CD4-positive, alpha-beta T cell treated with Interleukin-6 at 100 ng/mL for 8 hours (primary cell): ENCODE results near the gene ABCA13.

Experiments used
- DNase-seq: peaks from one replicate; pipeline ENCODE4 v3.0.0-alpha.2; 2020; ENCODE audit warnings: mixed read lengths, low spot score

The ABCA13 gene

DNA sequence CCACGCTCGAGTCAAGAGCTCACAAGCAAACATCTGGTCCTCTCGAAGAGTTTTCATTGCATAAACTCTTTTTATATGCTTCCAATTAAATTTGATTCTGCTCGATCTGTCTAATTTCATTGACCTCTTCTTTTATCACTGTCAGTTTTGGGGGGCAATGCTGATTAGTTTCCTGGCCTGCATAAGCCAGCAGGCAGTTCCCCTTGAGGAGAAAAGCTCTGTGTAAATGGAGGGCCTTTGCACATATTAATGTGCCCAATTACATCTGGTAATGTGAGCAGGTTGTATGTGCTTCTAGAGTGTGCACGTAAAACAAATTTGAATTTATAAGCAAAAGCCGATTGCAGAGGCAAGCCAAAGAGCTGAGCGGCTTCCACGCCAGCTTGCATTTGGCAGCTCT, 210.3 kb downstream of the ABCA13 start:
- no peak for DNase-seq

DNA sequence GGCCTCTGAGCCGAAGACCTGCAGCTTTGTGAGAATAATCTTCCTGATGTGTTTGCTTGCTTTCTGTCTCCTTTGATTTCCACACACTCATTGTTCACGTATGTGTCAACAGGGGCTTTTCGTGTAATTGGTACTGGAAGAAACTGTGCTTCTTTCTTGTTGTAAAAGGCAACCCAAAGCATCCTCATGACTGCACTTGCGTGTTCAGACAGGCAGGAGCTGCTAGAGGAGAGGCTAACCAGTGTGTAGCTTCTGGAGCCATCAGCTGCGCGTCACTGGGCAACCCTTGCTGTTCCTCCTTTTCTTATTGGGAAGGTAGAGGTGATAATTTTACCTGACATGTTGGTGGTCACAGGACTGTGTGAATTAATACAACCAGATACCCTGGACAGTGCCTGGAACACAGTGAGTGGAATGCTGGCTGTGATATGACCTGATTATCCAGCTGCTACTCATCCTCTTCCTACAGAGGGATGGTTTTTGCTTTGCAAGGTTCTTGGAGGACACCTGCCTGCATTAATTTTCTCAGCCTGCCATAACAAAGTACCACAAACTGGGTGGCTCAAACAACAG, 213.0 kb downstream of the ABCA13 start:
- no peak for DNase-seq

DNA sequence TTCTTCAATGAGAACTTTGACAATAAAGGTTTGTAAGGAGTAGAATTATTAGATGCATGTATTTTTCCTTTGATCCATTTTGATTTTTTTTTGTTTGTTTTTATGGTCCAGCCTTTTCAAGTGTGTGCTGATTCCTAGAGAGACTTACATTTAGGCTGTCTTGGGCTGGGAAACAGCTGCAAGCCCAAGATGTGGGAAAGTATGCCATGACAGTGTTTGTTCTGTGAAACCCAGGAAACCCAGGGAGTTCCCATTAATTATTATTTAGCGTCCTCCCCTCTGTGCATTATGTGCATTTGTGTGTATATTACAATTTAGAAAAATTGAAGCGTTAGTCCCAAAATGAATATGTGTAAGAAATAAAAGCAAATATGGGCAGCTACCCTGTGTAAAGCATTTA, 216.7 kb downstream of the ABCA13 start:
- DNase-seq, result no peak

DNA sequence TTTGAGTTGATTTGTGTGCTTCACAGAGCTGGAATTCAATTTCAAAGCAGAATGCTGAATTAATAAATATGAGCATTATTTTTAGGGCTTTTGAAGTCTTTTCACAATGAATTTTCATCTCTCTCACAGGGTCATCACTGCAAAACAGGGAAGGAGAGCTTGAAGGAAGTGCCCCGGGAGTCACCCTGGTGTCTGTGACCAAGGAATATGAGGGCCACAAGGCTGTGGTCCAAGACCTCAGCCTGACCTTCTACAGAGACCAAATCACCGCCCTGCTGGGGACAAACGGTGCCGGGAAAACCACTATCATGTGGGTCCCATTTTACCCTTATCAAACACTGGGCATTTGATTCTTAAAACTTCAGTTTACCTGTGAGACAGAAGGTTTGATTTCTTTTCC, 217.7 kb downstream of the ABCA13 start:
- DNase-seq, result no peak

DNA sequence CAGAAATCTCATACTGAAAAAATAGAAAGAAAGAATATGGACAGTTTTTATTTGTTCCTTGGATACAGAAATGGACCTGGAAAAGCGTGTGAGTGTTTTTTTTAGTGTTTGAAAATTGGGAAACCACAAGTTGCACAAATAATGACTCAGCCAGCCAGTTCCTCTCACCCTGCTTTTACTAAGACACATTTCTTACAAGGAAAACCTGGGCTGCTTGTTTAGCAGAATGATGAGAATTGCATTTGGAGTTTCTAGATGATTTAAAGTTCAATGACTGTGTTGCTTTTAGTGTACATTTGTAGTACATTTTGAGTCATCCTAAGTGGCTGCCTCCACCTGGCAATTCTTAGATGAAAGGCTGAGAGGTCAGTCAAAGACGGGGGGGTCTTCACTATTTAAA, 218.7 kb downstream of the ABCA13 start:
- DNase-seq, result no peak

DNA sequence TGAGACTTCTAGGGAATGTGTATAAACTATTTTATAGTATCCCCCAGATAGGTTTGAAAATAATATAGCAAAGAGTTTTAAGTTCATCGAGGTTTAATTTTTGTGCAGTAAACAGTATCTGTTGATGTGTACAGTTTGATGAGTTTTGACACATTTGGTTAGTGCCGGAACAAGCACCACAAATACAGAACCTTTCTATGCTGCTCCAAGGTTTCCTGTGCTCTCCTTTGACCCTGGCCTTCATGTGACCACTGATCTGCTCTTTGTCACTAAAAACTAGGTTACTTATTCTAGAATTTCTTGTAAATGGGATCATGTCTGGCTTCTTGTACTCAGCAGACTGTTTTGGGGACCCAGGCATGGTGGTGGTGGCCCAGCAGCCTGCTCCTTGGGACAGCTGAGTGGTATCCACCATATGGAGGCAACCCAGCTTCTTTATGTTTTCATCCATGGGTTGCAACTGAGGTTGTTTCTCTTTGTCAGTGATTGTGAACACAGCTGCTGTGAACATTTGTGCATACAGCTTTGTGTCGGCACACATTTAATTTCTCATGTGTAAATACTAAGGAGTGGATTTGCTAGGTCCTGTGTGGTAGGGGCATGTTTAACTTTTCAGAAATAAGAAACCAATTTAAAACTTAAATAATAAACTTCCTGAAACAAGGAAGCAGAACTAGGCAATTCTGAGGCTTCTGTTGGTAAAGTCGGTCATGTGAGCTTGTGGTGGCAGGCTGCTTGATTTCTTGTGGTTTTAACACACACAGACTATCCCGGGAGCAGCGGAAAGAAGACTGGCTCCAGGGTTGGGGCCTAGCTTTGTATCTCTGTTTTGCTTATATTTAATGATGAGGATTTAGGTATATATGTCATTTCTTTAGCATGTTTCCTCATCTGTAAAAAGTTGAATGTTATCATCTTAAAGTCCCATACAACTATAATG, 219.4 kb downstream of the ABCA13 start:
- no peak for DNase-seq

DNA sequence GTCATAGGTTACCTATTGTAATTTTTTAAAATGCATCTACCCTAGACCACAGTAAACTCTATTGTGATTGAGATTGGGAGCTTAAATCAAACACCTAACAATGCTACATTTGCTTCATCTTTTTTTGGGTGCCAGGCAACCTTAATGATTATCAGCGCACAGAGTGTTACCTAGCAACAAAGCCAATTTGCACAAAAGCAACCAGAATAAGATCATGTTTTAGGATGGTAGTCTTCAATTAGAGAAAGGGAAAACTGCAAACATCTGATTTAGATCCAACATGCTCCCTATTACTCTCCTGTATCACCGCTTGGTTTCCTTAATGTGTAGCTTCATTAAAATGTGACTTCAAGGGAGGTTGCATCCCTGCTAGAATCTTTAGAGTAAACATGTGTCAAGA, 226.9 kb downstream of the ABCA13 start:
- no peak for DNase-seq

DNA sequence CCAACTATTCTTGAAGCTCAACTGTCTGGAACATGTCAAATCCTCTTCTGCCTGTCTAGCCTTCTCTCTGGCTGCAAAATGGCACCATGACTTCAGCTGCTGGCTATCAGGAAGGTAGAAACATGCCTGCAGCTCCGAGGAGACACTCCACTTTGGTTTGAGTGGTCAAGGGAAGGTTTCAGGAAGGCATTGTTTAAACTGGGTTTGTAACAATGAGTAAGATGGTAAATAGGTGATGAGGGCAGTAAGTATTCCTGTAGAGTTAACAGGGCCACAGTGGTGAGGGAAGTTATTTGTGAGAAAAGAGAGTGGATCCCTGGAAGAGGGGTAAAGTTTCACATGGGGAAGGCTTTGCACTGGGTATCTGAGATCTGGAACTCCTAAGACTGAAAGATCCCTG, 231.5 kb downstream of the ABCA13 start:
- no peak for DNase-seq

DNA sequence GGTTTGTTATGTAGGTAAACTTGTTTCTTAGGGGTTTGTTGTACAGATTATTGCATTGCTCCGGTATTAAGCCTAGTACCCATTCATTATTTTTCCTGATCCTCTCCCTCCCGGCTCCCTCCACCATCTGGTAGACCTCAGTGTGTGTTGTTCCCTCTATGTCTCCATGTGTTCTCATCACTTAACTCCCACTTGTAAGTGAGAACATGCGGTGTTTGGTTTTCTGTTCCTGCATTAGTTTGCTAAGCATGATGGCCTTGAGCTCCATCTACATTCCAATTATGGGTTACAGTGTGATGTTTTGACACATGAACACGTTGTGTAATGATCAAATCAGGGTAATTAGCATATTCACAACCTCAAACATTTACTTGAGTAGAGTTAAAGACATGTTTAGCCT, 237.5 kb downstream of the ABCA13 start:
- no peak for DNase-seq

DNA sequence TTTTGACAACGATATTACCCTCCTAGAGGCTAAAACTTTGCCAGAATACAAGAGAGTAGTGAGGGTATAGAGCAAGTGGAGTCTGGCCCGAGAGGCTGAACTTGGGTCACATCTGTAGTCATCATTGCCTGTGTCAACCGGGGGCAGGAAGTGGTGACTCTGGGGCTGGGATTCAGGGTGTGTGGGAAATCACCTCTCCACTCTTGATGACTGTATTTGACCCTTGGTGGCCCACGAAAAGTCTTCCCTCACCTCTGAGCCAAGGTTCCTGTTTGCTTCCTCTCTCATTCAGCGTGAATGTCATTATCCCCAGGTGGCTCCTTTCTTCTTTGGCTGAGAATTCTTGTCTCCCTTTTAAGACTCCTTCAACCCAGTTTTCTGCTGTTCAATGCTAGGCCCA, 240.4 kb downstream of the ABCA13 start:
- no peak for DNase-seq

DNA sequence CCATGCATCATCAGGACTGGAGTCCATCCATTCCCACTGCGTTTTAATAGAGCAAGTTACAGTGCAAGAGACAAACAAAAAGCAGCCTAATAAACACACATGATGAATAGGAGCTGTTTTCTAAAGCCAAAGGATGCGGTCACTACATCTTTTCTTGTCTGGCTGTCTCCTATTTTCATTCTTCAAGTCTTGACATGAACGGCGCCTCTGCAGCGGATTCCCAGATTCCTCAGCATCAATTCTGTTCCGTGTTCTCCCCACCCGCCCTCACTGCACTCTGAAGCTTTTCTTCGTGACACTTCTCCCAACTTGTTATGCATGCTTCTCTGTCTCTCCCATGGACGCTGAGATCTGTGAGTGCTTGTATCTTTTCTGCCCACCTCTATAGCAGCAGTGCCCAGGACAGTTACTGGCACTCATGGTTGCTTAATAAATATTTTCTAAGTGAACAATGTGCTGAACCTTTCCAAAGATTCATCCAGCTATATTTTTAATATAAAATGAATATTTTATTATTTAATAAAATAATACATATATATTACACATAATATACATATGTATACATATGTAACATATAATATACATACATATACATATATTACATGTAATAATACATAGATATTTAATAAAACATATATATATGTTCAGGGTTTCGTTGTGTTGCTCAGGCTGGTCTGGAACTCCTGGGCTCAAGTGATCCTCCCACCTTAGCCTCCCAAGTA, 242.9 kb downstream of the ABCA13 start:
- no peak for DNase-seq

DNA sequence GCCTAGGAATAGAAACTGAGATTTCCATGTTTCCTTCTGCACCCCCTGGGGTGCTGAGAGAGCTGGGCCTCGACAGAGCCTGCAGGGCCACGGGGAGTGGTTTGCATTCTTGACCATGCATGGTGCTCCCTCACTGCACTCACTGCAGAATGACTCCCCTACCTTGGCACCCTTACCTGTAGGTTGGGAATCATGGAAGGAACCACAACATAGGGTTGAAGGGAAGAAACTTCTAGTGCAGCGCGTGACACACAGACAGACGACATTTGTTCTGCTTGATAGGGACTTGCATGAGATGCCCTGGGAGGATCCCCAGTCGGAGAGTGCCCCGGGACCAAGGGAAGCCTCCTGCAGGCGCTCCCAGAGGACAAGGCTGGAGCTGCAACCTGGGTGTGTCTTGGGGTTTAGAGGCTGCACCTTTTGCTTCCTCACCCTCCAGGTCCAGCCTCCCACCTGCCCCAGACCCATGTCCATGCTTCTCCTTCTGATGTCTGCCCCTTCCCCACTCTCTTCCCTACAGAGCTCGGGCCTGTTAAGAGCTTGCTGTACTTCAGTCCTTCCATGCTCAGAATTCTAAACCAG, 245.2 kb downstream of the ABCA13 start:
- DNase-seq, result no peak

DNA sequence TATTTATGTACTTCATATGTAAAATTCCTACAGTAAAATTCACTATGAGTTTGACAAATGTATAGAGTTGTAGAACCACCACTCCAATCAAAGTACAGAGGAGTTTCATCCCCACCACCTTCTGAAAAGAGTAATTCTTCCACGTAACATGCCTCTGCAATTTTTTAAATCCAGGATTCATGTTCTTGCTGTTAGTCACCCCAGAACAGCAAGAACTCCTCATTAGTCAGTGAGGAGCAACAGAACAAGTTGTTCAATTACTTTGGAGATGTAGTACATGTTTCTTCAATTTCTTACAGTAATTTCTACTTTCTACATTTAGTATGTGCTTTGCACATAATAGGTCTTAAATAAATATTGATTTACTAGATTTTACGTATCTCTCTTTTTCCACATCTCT, 248.1 kb downstream of the ABCA13 start:
- no peak for DNase-seq

DNA sequence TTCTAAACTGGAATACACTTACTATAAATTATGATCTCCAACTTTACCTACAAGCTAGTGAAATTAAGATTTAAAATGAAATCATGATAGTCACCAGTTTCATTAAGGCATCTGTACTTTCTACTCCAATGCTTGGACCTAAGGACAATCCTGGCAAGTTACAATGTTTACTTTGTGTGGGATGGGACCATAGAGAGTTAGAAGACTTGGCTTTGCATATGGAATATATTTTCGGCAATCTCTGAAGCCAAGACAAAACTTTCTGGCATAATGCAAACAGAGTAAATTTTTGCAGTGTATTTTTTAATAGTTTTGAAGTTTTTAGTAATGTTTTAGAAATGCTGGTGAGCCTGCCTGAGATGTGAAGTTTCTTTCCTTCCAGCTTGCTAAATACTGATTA, 248.9 kb downstream of the ABCA13 start:
- no peak for DNase-seq

DNA sequence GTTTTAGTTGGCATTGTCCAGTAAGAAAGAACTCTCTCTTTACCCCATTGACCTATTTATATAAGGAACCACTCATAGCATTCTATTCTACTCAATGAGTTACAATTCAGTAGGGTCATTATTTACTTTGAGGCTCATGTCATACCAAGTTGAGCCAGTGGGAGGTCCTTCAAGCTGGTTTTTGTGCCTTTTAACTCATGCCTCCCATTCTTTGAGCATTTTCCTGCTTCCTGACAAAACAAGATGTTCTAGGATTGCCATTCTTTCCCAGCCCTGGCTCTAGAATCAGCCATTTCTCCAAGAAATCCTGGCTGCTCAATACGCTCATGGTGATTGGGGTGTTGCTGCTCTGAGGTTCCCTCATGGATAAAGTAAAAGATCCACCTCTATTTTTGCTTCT, 250.1 kb downstream of the ABCA13 start:
- no peak for DNase-seq

DNA sequence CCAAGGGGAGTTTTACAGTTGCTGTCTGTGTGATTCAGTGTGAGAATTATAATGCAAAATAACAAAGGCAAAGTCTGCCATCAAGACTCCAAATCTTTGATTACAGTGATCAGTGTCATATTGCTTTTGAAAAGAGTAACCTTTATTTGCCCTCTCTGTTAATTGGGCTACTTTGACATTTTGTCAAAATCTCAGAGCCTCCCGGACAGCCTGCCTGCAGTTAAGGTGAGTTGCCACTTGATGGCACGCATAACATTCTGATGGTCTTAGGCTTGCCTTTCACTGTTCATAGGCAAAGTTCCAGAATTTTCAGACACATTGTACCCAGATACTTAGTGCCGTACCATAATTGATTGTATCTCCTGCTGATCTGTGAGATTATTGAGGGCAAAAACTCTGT, 253.5 kb downstream of the ABCA13 start:
- DNase-seq, result no peak

DNA sequence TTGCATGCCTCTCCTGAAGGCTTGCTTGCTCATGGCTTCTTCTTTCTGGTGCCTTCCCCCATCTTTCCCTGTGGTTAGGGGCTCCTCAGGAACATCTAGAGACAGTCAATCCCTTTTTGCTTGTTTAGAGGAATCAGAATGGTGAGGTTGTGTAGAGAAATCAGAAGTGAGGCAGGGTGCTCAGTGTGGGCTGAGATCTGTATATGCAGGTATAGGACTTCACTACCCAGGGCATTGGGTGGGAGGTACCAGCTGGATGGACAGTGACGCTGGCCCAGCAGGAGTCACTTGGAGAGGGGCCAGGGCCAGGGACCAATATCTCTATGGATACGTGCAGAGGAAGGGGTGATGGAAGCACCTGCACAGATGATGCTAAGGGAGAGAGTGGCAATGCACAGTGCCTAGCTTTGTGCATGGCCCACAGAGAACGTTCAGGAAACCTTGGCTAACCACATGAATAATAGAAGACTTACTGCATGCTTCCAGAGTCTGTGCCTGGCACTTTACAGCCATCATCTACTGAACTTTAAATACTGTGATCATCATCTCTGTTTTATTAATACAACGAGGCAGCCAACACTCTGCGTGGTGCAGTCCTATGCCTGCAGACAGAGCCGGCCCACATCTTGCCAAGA, 255.2 kb downstream of the ABCA13 start:
- DNase-seq, result no peak

DNA sequence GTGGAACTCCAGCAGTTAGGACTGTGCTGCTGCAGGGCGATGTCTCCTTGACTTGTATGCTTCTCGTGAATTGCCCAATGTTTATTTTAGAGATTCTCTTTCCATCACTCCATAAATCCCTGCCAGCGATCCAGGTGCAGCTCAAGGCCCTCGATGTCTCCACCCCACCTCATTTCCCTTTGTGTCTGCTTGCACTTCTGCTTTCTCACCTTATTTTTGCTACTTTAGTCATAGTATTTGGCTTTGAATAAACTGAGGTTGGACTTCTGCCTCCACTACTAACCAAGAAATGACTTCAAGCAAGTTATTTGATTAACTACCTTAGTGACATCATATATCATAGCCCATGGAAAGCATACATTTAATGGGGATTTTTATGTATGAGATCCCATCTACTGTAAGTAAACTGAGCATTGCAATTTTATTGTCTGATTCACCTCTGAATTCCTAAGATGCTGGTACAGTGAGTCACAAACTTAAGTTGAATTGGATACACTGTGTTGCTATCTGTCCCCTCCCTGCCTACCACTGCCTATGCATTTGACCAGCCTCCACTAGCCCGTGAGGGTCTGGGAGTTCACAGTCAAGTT, 255.8 kb downstream of the ABCA13 start:
- no peak for DNase-seq

DNA sequence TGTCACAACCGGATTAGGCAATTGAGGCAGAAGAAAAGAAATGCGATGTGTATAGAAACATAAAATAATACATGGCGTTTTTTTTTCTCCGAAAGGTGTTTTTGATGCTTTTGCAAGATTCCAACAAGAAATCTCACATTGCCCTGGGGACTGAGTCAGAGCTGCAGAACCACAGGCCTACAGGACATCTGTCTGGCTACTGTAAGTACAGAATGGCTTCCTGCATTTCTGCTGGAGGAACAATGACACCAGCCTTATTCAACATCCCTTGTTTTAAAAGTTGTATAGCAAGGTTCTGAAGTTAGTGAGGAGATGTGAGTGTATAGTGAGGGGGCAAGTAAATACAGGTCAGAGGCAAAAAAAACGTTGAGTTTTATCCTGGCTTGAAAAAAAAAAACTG, 256.4 kb downstream of the ABCA13 start:
- DNase-seq, result no peak

DNA sequence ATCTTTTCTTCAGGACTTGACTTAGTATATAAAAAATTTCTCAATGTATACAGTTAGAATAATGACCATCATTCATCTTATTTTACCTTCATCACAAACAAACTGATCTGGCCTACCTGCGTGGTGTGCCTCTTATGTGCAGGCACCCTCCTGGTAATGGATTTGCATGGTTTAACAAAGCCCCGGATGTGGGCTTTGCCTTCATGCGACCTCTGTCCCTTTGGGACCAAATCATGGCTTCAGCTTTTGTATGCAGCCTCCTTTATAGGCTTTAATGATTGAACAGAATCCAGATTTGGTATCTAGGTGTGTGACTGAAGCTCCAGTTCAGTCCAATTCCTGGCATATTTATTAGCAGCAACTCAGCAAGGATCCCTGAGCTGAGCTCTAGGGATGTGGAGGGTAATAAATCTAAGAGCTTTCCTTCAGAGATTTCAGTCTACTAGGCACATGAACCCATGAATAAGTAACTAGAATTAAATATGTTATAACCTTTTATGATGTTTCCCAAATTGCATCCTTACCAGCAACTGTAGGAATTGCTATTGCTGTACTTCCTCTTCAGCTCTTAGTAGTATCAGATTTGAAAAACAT, 256.9 kb downstream of the ABCA13 start:
- no peak for DNase-seq

DNA sequence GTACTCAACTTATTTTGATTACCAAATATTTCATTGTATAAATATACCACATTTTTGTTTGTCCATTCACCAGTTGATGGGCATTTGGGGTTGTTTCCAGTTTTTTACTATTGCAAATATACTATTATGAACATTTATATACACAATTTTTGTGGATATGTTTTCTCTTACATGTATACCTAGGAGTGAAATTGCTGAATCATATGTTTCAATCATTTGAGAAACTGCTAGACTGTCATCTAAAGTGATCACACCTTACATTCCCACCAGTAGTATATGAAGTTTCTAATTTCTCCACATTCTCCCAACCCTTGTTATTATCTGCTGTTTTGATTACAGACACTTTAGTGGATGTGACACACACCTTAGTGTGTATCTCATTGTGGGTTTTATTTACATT, 257.9 kb downstream of the ABCA13 start:
- no peak for DNase-seq

DNA sequence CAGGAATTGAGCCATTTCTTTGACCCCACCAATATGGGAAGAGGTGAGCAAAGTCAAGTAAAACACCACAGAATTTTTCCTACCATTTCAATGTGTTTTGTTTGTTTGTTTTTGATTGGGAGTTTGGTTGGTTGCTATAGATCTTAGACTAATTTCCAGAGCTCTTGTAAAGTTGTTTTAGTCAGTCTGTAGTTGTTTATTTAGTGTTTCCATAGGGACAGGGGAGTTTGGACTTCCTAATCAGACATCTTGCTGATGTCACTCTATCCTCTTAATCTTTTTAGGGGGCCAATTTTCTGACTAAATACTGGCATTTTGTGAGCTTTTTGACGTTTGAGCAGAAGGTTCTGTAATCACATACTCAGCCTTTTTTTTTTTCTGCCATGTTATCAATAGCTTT, 266.9 kb downstream of the ABCA13 start:
- no peak for DNase-seq
